GM12878 (cell line): ENCODE data around the gene TRIM3. TPM values are rescaled to one million over a fixed set of nuclear protein-coding genes. Genes with fewer than 3 reads are reported as not detected.

Experiments used
- ATAC-seq: fragments of 200-7000 bp; cut with Tn5 transposase; 3 replicates; pipeline ENCODE4 v1.9.1; 2020; ENCODE audit warnings: mild to moderate bottlenecking, moderate library complexity
- BruUV-seq: library from RNA; stranded (reverse); fragments of 400-500 nt; replicated peaks from 2 replicates; lab custom pipeline; 2021; lab: Mats Ljungman, UMichigan
- CTCF ChIA-PET: fragments of 300-600 bp; sonication (Branson Sonifier 250); formaldehyde crosslinking; extraction: SDS; loops from one replicate; lab custom pipeline; 2021; ENCODE audit warnings: inconsistent platforms; lab: Yijun Ruan, JAX
- POLR2A ChIA-PET: fragments of 350-600 bp; formaldehyde crosslinking; extraction: SDS; loops from one replicate; lab custom pipeline; 2021; ENCODE audit warnings: inconsistent platforms; lab: Charles Lee
- RAD21 ChIA-PET: fragments of 300-600 bp; sonication (Branson Sonifier 250); formaldehyde crosslinking; loops from one replicate; lab custom pipeline; 2023; ENCODE audit warnings: antibody characterized with exemption; ENCODE audit not compliant: unreplicated experiment; lab: Charles Lee
- SMC1A ChIA-PET: fragments of 300-600 bp; sonication (Branson Sonifier 250); formaldehyde crosslinking; loops from one replicate; lab custom pipeline; 2023; ENCODE audit not compliant: unreplicated experiment, uncharacterized antibody; lab: Charles Lee
- DNase-seq: peaks from one replicate; pipeline ENCODE4 v3.0.0-alpha.2; 2011; ENCODE audit warnings: low read depth, low spot score
- FAIRE-seq: peaks from 3 replicates; lab custom pipeline; 2011; peaks lifted over from hg19 to GRCh38; lab: Jason Lieb, UNC
- H2AFZ ChIP-seq: 2 replicates; pipeline ENCODE4 v1.6.0; 2011; ENCODE audit warnings: low read depth, low read length, control low read depth; ENCODE audit not compliant: control insufficient read depth
- H3K27ac ChIP-seq: 2 replicates; pipeline ENCODE4 v1.5.1; 2011; ENCODE audit warnings: control low read depth; ENCODE audit not compliant: control insufficient read depth, insufficient read depth
- H3K27me3 ChIP-seq, 2 experiments: replicated peaks in 1 of 2; 2 replicates each; pipeline versions ENCODE4 v1.6.0 to v1.6.1; 2011; ENCODE audit warnings: low read length in 1 of 2; ENCODE audit not compliant: control insufficient read depth in 2 of 2, insufficient read depth in 2 of 2
- H3K36me3 ChIP-seq, 2 experiments: 2 replicates each; pipeline ENCODE4 v1.5.1; 2011; ENCODE audit warnings: low read length in 1 of 2; ENCODE audit not compliant: control insufficient read depth in 2 of 2, insufficient read depth in 2 of 2
- H3K4me1 ChIP-seq: 2 replicates; pipeline ENCODE4 v1.6.1; 2011; ENCODE audit warnings: mild to moderate bottlenecking, low read length, moderate library complexity, mixed read lengths; ENCODE audit not compliant: control insufficient read depth, insufficient read depth
- H3K4me2 ChIP-seq: 2 replicates; pipeline ENCODE4 v1.6.0; 2011; ENCODE audit warnings: control low read depth; ENCODE audit not compliant: control insufficient read depth, insufficient read depth
- H3K4me3 ChIP-seq: fragments of 200-600 bp; sonication (generic); 2 replicates; pipeline ENCODE4 v1.5.1; 2016
- H3K79me2 ChIP-seq: 2 replicates; pipeline ENCODE4 v1.6.0; 2011; ENCODE audit warnings: low read length; ENCODE audit not compliant: control insufficient read depth, insufficient read depth
- H3K9ac ChIP-seq: 2 replicates; pipeline ENCODE4 v1.8.0; 2011; ENCODE audit warnings: low read length, control low read depth, mixed read lengths; ENCODE audit not compliant: control insufficient read depth, insufficient read depth
- H3K9me3 ChIP-seq: replicated peaks from 3 replicates; pipeline ENCODE4 v1.5.1; 2011; ENCODE audit warnings: mild to moderate bottlenecking, low read length; ENCODE audit not compliant: control insufficient read depth, insufficient read depth
- H4K20me1 ChIP-seq: 2 replicates; pipeline ENCODE4 v1.6.0; 2011; ENCODE audit not compliant: control insufficient read depth, insufficient read depth
- ATF2 ChIP-seq: IDR thresholded peaks from 2 replicates; pipeline ENCODE4 v1.6.1; 2012; ENCODE audit warnings: low read length, inconsistent platforms
- BMI1 ChIP-seq: fragments of 450-650 bp; IDR thresholded peaks from 2 replicates; pipeline ENCODE4 v1.6.1; 2016; ENCODE audit warnings: mild to moderate bottlenecking, moderate library complexity, borderline replicate concordance
- BRCA1 ChIP-seq: IDR thresholded peaks from 2 replicates; pipeline ENCODE4 v1.6.1; 2011; ENCODE audit warnings: low read depth, low read length, improper control_type of control experiment
- CHD4 ChIP-seq: fragments of 200-600 bp; sonication (generic); IDR thresholded peaks from 2 replicates; pipeline ENCODE4 v1.6.1; 2016; ENCODE audit warnings: mild to moderate bottlenecking
- CTCF ChIP-seq, 3 experiments: IDR thresholded peaks in 2 of 3; conservative IDR thresholded peaks in 1 of 3; 2 replicates each; pipeline ENCODE4 v1.5.1; 2011; ENCODE audit warnings: low read depth in 3 of 3, low read length in 3 of 3, mild to moderate bottlenecking in 3 of 3, control low read depth in 2 of 3, moderate library complexity in 2 of 3, inconsistent platforms in 1 of 3, mixed read lengths in 1 of 3; ENCODE audit not compliant: control insufficient read depth in 2 of 3, insufficient read depth in 1 of 3; ENCODE audit errors: extremely low read depth in 1 of 3
- CUX1 ChIP-seq: IDR thresholded peaks from 2 replicates; pipeline ENCODE4 v1.6.1; 2012; ENCODE audit warnings: improper control_type of control experiment, low read depth, low read length; ENCODE audit not compliant: insufficient replicate concordance
- NFYB ChIP-seq: IDR thresholded peaks from 2 replicates; pipeline ENCODE4 v1.6.1; 2011; ENCODE audit warnings: low read depth, mild to moderate bottlenecking, low read length, improper control_type of control experiment, moderate library complexity; ENCODE audit not compliant: insufficient read depth
- RFX5 ChIP-seq: IDR thresholded peaks from 2 replicates; pipeline ENCODE4 v1.6.1; 2011; ENCODE audit warnings: low read depth, low read length, improper control_type of control experiment
- SKIL ChIP-seq: fragments of 450-650 bp; IDR thresholded peaks from 2 replicates; pipeline ENCODE4 v1.6.1; 2017; ENCODE audit warnings: mild to moderate bottlenecking, low read depth, inconsistent platforms; ENCODE audit not compliant: poor library complexity, severe bottlenecking
- SRF ChIP-seq, 2 experiments: IDR thresholded peaks; 2 replicates each; pipeline ENCODE4 v1.6.1; 2011; ENCODE audit warnings: low read depth in 2 of 2, low read length in 2 of 2, mild to moderate bottlenecking in 1 of 2, moderate library complexity in 1 of 2
- WGBS: methylation state at CpG from one replicate; pipeline ENCODE4 v1.1.6; 2016; ENCODE audit warnings: low lambda C conversion rate; ENCODE audit not compliant: insufficient replicate concordance, insufficient coverage; ENCODE audit errors: missing lambda C conversion rate; 5-methylcytosine and 5-hydroxymethylcytosine counted together
- in situ Hi-C: fragments of 300-500 bp; cut with MboI; formaldehyde crosslinking; loops from 9 replicates; pipeline ENCODE4 v1.14.3; 2018; ENCODE audit warnings: mixed read lengths
- intact Hi-C: fragments of 100-400 bp; cut with micrococcal nuclease; formaldehyde crosslinking; loops from one replicate; pipeline ENCODE4 v1.14.2; 2022; ENCODE audit not compliant: unreplicated experiment
- polyA plus RNA-seq, 11 experiments: library from polyadenylated mRNA; depleted of rRNA in 4 of 11; unstranded in 6 of 11; stranded (reverse) in 5 of 11; fragments of >200 nt; fragmentation: Nextera tagmentation in 4 of 11; fragmentation: Illumina TruSeq in 1 of 11; extraction: Ambion mirVana in 4 of 11; extraction: Trizol in 1 of 11; gene quantifications; 1 replicate in 1 of 11; 2 replicates in 10 of 11; pipeline versions ENCODE4 v1.2.1 to v1.2.3, GENCODE V29; 2011 to 2016; ENCODE audit warnings: inconsistent platforms in 2 of 11, missing spikeins in 2 of 11, low read depth in 1 of 11
- total RNA-seq, 4 experiments: library from RNA; depleted of rRNA in 3 of 4; stranded (reverse); fragments of >200 nt in 3 of 4; fragmentation: Illumina TruSeq in 1 of 4; extraction: Trizol in 1 of 4; gene quantifications; 2 replicates each; pipeline versions ENCODE4 v1.2.1 to v1.2.3, GENCODE V29; 2013 to 2021

TRIM3 gene
- total and polyA plus RNA-seq, 10 of the 15 experiments (the other 5 are each of a cell fraction or from before 2014, with no cell fraction given) = 0.34 to 11.8 (median 4.8) TPM

- in situ Hi-C loops = no loop called here
- ChIA-PET CTCF (interaction anchor here (1.5 to 4.4 kb wide), 2 partner anchors 26 to 301 kb away, joined by 4 to 42 read pairs; no protein-coding TSS in a partner anchor), SMC1A (interaction anchor here (0.8 to 2.7 kb wide), 2 partner anchors 25 to 34 kb away, joined by 3 to 21 read pairs; no protein-coding TSS in a partner anchor), RAD21 (interaction anchor here (2.7 to 3.3 kb wide), 3 partner anchors 14 to 39 kb away, joined by 11 to 24 read pairs (median 16); partner anchors contain the start of gene SMPD1), POLR2A (no interaction called here)
- 76% methylated on average over 16 of the region's 16 CpGs for WGBS
- Histone ChIP-seq H2AFZ (no peak overlapping the region), H3K27ac (no peak overlapping the region), H3K4me3 (no peak overlapping the region), H3K36me3 (no peaks in the 10 kb centered on the region), H3K27me3 (no peaks in the 10 kb centered on the region), H3K9ac (no peak overlapping the region), H3K4me1 (peaks cover 25% of the 10 kb centered on the region), H3K79me2 (no peaks in the 10 kb centered on the region), H4K20me1 (no peaks in the 10 kb centered on the region), H3K9me3 (no peaks in the 10 kb centered on the region), H3K4me2 (no peak overlapping the region)
- intact Hi-C loops = loop anchor here (5.0 kb wide), 1 partner anchor 68 kb away; the partner anchor contains the start of gene TRIM3
- FAIRE-seq (no peak), ATAC-seq (no peak; the same call in 2 of the 3 replicates), DNase-seq (no peak)
- BruUV-seq = no TSS peak
- TF ChIP-seq RFX5 = no peak
- no peak for TF ChIP-seq CTCF (IDR thresholded peaks at IDR 0.05 in 2 of 3, conservative IDR thresholded peaks at IDR 0.05 in 1 of 3; ENCODE audit: control insufficient read depth in 2 of 3, extremely low read depth in 1 of 3, insufficient read depth in 1 of 3, low read depth in 3 of 3, low read length in 3 of 3)
- no peak for TF ChIP-seq ATF2
- TF ChIP-seq CUX1 = no peak
- no peak for TF ChIP-seq CHD4
- no peak for TF ChIP-seq NFYB
- no peak for TF ChIP-seq BMI1
- TF ChIP-seq SKIL = no peak
- TF ChIP-seq SRF (IDR thresholded peaks at IDR 0.05; ENCODE audit: low read depth in 2 of 2, low read length in 2 of 2) = no peak
- no peak for TF ChIP-seq BRCA1
These were observed 69.2 kb downstream of the TRIM3 start for GRCh38 chr11:6404342-6405051.
